DMS153 (cell line): ENCODE data around the gene MT1F.
"Not testable (repeated sequence)": the region's sequence is repeated elsewhere in the genome, so short reads cannot be mapped to it uniquely, and the experiment has no call there.

ENCODE experiments used
- DNase-seq: peaks from one replicate; lab custom pipeline; 2025; lab: John Stamatoyannopoulos, UW

MT1F gene

DNA sequence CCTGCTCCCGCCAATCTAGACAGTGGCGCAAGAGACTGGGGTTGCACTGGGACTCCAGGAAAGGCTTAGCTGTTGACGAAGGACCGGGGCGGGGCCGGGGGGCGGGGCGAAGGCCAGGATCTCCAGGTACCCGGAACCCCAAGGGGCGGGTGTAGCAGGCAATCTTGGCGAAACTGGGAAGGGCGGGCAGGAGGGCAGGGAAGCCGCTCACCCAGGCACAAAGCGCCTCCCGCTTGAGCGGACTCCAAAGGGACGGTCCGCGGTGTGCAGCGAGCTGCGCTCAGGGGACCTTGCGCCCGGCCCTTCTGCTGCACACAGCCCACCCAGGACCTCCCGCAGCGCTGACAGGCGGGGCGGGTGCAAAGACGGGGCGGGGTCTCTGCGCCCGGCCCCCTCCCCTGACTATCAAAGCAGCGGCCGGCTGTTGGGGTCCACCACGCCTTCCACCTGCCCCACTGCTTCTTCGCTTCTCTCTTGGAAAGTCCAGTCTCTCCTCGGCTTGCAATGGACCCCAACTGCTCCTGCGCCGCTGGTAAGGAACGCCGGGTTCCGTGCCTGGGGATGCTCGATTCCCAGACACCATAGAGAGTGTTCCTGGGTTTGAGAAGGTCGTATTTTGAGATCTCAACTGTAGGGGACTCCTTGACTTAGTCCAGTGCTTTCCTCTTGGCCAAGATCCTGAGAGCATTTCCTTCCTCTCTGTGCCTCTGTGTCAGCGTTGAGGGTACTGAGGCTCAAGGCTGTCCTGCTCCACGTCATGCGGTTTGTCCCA is at the start of gene MT1F:
TSS of gene MT1F (plus strand) at position 405 of the 772 bp plus-strand sequence. CDS start at position 505, 100 bp downstream.
- peak; percentile 83 for DNase-seq

DNA sequence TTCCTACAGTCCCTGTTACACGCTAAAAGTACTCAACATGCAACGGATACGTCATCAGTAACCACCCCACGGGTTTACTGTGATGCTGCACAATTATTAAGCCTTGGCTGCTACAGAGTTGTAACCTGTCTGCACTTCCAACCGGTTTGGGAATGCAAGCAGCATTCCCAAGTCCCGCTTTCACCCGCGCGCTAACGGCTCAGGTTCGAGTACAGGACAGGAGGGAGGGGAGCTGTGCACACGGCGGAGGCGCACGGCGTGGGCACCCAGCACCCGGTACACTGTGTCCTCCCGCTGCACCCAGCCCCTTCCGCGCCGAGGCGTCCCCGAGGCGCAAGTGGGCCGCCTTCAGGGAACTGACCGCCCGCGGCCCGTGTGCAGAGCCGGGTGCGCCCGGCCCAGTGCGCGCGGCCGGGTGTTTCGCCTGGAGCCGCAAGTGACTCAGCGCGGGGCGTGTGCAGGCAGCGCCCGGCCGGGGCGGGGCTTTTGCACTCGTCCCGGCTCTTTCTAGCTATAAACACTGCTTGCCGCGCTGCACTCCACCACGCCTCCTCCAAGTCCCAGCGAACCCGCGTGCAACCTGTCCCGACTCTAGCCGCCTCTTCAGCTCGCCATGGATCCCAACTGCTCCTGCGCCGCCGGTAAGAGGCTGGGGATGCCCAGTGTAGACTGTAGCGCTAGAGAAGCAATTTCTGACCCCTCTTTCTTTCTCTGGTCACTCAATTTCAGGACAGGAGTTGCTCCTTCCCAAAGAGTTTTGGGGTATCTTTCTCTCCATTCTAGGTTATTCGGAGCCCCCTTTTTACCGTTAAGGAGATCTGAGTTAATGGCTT is 49.5 kb upstream of the MT1F start, which contains the start of gene MT2A:
TSS of gene MT2A (plus strand) at position 542 of the 833 bp plus-strand sequence. CDS start at position 614, 72 bp downstream.
- DNase-seq: peak; percentile 94

DNA sequence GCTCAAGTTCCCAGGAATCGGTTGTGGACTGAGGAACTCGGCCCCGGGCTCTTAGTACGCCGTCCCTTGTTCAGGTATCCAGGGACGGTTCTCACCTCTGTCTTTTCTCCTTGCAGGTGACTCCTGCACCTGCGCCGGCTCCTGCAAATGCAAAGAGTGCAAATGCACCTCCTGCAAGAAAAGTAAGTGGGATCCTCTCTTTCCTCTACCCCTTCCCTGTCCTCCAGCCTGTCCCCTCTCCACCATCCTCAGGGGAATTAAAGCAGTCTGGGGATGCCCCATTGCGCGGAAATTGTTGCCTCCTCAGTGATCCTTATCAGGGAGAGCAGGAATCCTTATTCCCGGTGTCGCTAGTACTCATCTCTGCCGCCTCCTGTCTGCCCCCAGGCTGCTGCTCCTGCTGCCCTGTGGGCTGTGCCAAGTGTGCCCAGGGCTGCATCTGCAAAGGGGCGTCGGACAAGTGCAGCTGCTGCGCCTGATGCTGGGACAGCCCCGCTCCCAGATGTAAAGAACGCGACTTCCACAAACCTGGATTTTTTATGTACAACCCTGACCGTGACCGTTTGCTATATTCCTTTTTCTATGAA is 48.8 kb upstream of the MT1F start:
- peak; percentile 6 for DNase-seq

DNA sequence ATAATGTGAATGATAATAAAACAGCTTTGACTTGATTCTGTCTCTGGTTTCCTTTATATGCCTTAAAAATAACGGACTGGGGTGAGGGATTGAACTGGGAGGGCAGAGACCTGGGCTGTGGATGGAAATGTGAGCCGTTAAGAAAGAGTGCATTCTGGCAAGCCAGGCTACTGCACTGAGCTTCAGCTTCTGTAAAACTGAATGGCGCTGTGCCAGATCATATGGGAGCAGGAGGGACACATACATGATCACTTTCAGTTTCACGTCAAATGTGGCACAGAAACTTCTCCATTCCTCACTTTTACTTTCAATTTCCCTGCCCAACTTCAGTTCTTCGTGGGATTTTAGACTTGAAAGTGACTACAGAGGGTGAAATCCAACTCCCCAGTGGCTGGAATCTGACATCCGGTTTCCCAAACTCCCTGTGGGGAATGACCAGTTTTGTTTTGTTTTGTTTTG is 48.3 kb upstream of the MT1F start:
- DNase-seq: peak; percentile 29

DNA sequence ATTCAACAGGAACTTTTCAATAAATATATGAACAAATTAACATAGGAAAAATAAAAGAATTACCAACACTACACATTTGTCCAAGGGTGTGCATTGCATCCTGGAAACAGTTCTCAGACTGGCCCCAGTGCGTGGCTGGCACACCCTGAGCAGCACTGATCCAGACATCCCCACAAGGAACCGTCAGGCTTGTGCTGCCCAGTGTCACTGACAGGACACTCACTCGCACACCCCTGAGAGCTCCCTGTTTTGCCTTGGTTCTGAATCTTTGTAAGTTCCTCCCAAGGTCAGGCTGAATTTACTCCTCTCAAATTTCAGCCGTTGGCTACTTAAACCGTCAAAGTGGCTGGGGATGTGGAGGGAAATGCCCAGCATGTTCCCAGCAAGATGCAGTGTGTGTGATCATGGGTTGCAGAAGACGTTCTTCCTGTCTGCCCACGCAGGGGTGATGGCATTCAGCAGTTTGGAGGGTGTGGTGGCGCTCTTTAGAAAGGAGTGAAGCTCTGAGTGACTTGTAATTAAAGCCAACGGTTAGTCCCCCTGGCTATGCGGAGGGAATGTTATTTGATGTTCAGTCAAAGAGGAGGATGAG is 47.6 kb upstream of the MT1F start:
- no peak for DNase-seq

DNA sequence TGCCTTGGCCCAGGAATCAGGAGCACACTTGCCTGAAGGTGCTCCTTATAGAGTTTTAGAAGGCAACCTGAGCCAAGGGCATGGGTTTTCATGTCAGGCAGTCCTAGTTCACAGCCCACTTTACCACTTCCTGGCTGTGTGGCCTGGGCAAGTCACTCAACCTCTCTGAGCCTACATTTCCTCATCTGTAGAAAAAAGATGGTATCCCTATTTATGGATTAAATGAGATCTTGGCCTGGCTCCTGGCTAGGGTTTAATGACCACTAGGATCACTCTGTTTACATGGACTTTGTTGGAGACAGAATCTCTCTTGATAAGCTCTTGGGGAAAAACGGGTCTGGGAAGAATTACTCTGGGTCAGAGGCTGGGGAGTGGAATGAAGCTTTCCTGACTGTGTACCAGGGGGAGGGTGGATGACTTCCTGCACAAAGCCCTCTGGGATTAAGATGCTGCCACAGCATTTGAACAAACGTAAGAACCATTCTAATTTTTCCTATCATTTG is 47.1 kb upstream of the MT1F start:
- DNase-seq: no peak

DNA sequence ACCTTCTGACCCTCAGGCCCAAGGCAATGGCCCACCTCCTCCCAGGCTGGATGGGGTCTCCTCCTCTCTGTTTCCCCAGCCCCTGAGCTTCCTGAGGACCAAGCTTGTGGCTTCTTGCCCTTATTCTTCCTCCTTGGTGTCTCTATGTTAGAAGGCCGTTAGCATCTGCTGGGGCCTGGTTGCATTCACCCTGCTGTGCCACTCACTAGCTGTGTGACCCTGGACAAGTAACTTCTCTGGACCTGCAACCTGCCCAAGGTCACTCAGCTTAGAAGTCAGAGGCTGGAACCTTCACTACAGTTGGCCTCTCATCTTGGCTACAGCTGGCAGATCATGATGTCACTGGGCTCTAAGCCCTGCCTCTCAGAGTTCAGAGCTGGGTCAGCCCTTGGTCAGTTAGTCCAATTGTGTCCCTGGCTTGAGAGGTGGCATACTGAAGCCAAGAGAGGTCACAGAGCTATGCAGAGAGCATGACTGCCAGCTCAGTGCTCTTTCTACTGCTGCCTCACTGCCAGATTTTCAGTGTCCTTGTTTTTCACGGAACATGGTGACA is 46.4 kb upstream of the MT1F start:
- no peak for DNase-seq

DNA sequence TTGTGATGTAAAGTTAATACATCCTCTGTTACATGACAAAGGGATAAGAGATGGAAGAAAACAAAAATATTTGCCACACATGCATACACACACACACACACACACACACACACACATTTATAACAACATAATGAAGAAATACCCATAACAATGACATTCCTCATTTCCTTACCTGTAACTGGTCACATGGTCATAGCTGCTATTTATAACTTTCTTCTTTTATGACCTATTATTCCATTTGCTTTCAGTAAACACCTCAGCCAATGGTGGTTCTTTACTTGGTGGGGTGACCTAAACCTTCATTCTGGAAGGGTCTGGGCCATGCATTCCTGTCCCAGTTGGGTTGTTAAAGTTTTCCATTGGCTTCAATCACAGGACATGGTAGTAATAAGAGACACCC is 44.1 kb upstream of the MT1F start:
- DNase-seq: no peak

DNA sequence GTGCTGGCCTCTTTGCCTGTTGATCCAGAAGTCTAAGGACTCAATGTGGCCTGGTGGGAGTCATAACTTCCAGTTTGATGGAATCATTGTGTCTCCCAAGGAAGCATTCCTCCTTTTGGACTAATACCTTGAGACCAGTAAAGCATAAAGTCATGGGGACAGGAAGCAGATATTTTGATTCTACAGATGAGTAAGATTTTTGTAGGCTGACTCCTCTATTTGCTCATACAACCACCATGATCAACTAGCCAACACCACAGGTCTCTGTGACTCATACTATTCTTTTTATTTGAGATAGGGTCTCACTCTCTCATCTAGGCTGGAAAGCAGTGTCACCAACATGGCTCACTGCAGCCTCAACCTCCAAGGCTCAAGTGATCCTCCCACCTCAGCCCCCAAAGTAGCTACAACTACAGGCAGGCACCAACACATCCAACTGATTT is 43.2 kb upstream of the MT1F start:
- DNase-seq: no peak

DNA sequence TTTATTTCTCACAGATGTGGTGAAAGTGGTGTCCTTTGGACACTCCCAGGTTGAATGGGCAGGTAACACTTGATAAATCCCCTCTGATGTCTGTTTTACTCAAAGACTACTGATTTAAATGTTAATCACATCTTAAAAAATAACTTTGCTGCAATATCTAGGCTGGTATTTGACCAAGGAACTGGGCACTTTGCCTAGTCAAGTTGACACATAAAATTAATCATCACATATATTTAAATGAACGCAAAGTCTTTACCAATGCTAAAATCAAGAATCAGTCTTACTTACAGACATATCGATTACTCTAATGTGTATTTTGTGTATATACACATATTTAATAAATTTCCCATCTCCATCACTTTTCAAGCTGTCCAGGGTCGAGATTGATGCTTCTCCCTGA is 42.4 kb upstream of the MT1F start:
- DNase-seq: no peak

DNA sequence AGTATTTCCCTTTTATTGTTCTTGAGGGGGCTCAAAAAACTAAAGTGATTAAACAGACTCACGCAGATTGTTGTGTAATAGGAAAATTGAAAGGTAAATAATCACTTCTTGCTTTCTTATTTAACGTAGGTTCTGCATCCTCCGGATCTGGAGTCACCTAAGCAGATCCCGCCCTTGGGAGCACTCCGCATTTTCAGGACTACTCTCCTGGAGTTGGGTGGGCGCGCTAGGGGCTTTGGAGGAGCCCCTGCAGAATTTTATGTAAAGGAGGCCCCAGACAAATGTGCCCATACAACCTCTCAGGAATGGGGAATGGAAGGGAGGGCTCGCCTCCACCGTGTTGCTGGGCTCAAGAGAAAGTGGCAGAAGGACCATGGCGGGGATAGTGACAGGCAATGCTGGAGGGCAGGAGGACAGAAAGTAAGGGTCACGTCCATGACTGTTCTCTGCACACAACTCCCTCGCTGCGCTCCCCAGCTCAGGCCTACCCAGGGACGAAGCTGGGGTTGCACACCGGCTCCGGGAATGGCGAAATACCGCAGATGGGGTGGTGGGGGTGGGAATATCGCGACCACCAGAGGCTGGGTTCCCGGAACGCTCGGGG is 41.0 kb upstream of the MT1F start:
- no peak for DNase-seq

DNA sequence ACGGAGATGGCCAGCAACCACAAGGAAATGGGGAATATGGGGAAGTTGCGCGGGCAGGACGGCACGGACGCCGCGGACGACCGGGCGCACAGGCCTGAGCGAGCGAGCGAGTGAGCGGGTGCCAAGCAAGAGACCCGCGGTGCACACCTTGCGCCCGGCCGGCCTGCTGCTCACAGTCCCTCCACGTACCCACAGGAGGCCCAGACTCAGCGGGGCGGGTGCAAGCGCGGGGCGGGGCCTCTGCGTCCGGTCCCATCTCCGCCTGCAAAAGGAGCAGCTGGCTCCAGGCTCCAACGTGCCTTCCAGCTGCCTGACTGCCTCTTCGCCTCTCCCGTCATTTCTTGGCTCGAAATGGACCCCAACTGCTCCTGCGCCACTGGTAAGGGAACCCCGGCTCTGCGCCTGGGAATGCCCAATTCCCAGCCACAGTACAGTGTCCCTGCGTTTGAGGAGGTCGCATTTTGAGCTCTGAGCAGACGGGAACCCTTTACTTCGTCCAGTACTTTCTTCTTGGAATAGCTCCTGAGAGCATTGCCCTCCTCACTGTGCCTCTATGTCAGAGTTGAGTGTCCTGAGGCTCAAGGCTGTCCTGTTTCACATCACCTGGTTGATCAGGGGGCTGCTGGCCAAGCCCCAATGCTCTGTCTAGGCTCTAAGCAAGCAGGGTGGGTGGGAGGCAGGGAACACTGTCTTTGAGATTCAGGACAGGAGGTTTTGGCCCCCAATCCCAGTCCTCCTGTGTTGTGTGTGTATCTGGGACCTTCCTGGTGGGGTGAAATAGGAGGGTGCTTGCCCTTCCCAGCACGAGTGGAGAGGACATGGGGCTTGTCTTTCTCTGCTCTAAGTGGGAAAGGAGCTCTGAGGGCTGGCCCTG is 40.3 kb upstream of the MT1F start:
- peak; percentile 11 for DNase-seq

DNA sequence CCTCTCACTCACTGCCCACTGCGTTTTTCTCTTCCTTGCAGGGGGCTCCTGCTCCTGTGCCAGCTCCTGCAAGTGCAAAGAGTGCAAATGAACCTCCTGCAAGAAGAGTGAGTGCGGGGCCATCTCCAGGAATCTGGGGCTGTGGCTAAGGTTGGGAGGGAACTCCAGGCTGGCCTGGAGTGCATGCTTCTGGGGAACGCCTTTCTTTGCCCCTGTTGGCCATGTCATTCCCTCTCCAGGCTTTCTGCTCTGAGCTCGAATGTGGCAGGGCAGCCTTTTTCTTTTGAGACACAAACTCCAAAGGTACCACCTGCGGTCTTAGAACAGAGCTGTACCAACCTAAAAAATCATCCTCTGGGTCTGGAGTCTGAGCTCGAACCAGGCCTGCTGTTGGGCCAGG is 39.6 kb upstream of the MT1F start:
- no peak for DNase-seq

DNA sequence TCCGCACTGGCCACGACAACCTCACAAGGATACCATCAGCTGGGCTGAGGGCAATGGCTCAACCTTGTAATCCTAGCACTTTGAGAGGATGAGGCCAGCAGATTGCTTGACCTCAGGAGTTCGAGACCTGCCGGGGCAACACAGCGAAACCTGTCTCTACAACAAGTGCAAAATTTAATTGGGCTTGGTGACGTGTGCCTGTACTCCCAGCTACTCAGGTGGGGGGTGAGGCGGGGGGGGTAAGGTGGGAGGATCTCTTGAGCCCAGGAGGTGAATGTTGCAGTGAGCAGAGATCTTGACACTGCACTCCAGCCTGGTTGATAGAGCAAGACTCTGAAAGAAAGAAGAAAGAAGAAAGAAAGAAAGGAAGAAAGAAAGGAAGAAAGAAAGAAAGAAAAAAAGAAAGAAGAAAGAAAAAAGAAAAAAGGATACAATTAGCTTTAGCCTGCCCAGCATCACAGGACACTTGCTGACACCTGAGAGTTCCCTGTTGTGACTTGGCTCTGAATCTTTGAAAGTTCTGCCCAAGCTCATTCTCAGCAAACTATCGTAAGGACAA is 37.3 kb upstream of the MT1F start:
- no peak for DNase-seq

DNA sequence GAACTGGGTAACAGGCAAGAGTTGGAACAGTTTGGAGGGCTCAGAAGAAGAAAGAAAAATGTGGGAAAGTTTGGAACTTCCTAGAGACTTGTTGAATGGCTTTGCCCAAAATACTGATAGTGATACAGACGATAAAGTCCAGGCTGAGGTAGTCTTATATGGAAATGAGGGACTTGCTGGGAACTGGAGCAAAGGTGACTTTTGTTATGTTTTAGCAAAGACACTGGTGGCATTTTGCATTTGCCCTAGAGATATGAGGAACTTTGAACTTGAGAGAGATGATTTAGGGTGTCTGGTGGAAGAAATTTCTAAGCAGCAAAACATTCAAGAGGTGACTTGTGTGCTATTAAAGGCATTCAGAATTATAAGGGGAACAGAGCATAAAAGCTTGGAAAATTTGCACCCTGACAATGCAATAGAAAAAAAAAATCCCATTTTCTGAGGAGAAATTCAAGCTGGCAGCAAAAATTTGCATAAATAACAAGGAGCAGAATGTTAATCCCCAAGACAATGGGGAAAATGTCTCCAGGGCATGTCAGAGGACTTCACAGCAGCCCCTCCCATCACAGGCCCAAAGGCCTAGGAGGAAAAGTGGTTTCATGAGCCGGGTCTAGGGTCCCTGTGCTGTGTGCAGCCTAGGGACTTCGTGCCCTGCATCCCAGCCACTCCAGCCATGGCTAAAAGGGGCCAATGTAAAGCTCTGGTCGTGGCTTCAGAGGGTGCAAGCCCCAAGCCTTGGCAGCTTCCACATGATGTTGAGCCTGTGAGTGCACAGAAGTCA is 35.9 kb upstream of the MT1F start:
- DNase-seq: not testable (repeated sequence)

DNA sequence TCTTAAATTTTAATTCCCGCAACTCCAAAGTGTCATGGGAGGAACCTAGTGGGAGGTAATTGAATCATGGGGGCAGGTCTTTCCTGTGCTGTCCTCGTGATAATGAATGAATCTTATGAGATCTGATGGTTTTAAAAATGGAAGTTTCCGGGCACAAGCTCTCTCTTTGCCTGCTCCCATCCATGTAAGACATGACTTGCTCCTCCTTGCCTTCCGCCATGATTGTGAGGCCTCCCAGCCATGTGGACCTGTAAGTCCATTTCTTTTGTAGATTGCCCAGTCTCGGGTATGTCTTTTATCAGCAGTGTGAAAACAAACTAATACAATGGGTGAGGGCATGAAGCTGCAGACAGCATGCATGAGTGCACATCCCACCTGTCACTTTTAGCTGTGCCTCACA is 34.6 kb upstream of the MT1F start:
- not testable (repeated sequence) for DNase-seq

DNA sequence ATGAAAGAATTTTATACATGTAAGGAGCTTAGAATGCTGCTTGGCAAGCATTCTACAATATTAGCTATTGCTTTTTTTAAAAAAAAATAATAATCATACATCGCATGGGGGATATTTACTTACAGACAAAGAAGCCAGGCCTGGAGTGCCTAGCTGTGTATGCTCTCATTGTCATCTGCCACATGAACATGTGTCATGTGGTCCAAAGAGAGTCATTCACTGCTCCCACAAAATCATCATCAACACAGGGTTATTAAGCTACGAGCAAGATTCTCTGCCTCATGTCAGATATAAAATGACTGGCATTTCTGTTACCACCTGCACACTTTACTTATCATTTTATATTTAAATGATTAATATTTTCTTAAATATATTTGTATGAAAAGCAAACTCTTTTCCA is 34.1 kb upstream of the MT1F start:
- no peak for DNase-seq

DNA sequence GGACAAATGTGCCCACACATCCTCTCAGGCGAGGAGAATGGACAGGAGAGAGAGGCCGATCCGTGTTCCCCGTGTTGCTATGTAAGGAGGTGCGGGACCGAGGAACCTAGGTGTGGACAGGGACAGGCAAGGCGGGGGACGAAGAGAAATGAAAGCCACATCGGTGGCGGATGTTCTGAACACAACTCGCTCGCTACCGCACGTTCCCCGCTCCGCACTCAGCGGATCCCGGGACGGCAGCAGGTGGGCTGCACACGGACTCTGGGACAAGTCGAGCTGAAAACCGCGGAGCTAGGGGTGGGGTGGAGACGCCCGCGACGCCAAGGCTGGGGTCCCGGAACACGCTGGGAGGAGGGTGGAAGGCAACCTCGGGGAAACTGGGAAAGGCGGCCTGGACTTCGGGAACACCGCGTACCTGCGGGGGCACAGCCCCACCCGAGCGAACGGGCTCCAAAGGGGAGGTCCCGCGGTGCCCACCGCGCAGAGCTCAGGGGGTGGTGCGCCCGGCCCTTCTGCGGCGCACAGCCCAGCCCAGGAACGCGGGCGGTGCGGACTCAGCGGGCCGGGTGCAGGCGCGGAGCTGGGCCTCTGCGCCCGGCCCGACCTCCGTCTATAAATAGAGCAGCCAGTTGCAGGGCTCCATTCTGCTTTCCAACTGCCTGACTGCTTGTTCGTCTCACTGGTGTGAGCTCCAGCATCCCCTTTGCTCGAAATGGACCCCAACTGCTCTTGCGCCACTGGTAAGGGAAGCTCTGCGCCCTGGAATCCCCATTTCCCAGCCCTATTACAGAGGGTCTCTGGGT is 32.4 kb upstream of the MT1F start, which contains the start of gene MT1E:
TSS of gene MT1E (plus strand) at position 642 of the 803 bp plus-strand sequence. CDS start at position 713, 71 bp downstream.
- peak; percentile 42 for DNase-seq
